Thyroid gland (tissue), 4 donors: ENCODE results near the gene OR6N1.

Source experiments
- POLR2A ChIP-seq, 2 donors: fragments of 450-650 bp; IDR thresholded peaks; one replicate each; pipeline ENCODE4 v1.6.1; 2017; ENCODE audit warnings: antibody characterized with exemption in 2 of 2, mild to moderate bottlenecking in 2 of 2, moderate library complexity in 1 of 2
- TF ChIP-seq, protein P1 (sequence below), 6 experiments: fragments of 200-600 bp in 3 of 6; fragments of 450-650 bp in 3 of 6; sonication (generic) in 3 of 6; IDR thresholded peaks; one replicate each; pipeline ENCODE4 v1.5.1; 2016 to 2019; ENCODE audit warnings: antibody characterized with exemption in 6 of 6, mild to moderate bottlenecking in 2 of 6, inconsistent platforms in 1 of 6, moderate library complexity in 1 of 6

DNA sequence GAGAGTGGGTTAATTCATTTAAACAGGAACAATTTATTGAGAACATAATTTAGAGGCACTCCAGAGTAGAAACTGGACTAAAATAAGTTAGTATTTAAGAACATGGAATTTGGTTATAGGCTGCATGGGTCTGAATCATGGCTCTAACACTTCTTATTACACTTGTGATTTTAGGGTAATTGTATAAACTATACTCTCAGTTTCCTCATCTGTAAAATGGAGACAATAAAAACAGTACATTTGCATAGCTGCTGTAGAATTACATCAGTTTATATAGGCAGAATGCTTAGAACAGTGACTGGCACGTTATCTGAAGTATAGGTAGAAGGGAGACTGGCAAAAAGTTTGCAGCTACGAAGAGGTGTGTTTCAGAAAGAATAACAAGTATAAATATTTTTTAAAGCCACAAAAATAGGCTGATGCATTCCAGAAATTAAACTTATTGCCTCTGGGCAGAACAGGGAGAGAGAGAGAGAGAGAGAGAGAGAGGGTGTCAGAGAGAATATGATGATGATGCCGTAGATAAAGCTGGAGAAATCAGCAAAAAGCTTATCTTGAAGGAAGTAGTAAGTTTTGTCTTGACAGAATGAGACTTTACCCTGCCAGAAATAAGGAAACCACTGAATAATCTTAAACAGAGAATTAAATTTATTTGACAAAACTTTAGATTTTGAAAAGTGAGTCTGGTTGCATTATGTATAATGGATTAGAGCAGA is 43.3 kb downstream of the OR6N1 start:
- TF ChIP-seq, protein P1, sequence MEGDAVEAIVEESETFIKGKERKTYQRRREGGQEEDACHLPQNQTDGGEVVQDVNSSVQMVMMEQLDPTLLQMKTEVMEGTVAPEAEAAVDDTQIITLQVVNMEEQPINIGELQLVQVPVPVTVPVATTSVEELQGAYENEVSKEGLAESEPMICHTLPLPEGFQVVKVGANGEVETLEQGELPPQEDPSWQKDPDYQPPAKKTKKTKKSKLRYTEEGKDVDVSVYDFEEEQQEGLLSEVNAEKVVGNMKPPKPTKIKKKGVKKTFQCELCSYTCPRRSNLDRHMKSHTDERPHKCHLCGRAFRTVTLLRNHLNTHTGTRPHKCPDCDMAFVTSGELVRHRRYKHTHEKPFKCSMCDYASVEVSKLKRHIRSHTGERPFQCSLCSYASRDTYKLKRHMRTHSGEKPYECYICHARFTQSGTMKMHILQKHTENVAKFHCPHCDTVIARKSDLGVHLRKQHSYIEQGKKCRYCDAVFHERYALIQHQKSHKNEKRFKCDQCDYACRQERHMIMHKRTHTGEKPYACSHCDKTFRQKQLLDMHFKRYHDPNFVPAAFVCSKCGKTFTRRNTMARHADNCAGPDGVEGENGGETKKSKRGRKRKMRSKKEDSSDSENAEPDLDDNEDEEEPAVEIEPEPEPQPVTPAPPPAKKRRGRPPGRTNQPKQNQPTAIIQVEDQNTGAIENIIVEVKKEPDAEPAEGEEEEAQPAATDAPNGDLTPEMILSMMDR (IDR thresholded peaks at IDR 0.05) = no peak
- no peak for TF ChIP-seq POLR2A (IDR thresholded peaks at IDR 0.05)
